Liver (tissue), 9 donors: Measurements from ENCODE around the gene GRIA1. TPM values are rescaled to one million over a fixed set of nuclear protein-coding genes. Genes with fewer than 3 reads are reported as not detected.

Source experiments
- DNase-seq: peaks from one replicate; pipeline ENCODE4 v3.0.0-alpha.2; 2017; ENCODE audit warnings: low spot score
- H3K27ac ChIP-seq, 2 donors: one replicate each; pipeline ENCODE4 v1.7.0; 2013; ENCODE audit warnings: inconsistent platforms in 2 of 2, low read length in 2 of 2, control low read depth in 1 of 2, low read depth in 1 of 2, mild to moderate bottlenecking in 1 of 2
- H3K27me3 ChIP-seq, 4 donors: one replicate each; pipeline versions ENCODE4 v1.6.1 to v1.7.0; 2013; ENCODE audit warnings: low read length in 3 of 4, inconsistent platforms in 1 of 4, mild to moderate bottlenecking in 1 of 4, moderate library complexity in 1 of 4; ENCODE audit not compliant: control insufficient read depth in 4 of 4, insufficient read depth in 4 of 4
- H3K36me3 ChIP-seq, 4 donors: one replicate each; pipeline versions ENCODE4 v1.6.1 to v1.7.0; 2013; ENCODE audit warnings: low read length in 3 of 4, mild to moderate bottlenecking in 3 of 4, low read depth in 1 of 4, moderate library complexity in 1 of 4; ENCODE audit not compliant: control insufficient read depth in 4 of 4, insufficient read depth in 3 of 4
- H3K4me1 ChIP-seq, 4 donors: one replicate each; pipeline versions ENCODE4 v1.6.1 to v1.7.0; 2013; ENCODE audit warnings: low read length in 3 of 4, mild to moderate bottlenecking in 3 of 4, moderate library complexity in 1 of 4; ENCODE audit not compliant: control insufficient read depth in 4 of 4, insufficient read depth in 4 of 4
- H3K4me3 ChIP-seq, 3 donors: one replicate each; pipeline versions ENCODE4 v1.6.1 to v1.7.0; 2013; ENCODE audit warnings: low read length in 3 of 3, control low read depth in 1 of 3, low read depth in 1 of 3, mild to moderate bottlenecking in 1 of 3
- H3K9ac ChIP-seq, 2 donors: one replicate each; pipeline ENCODE4 v1.7.0; 2013; ENCODE audit warnings: low read length in 2 of 2, mild to moderate bottlenecking in 2 of 2, moderate library complexity in 2 of 2, control low read depth in 1 of 2, low read depth in 1 of 2
- H3K9me3 ChIP-seq, 4 donors: one replicate each; pipeline versions ENCODE4 v1.6.1 to v1.7.0; 2013; ENCODE audit warnings: low read length in 3 of 4; ENCODE audit not compliant: control insufficient read depth in 4 of 4
- CTCF ChIP-seq: fragments of 150-350 bp; IDR thresholded peaks from 2 replicates; pipeline ENCODE4 v1.5.1; 2017; ENCODE audit warnings: improper control_type of control experiment, low read depth, low read length; ENCODE audit not compliant: missing input control
- EGR1 ChIP-seq, 2 donors: IDR thresholded peaks; 2 replicates each; pipeline ENCODE4 v1.6.1; 2016 to 2018; ENCODE audit warnings: antibody characterized with exemption in 2 of 2, low read depth in 2 of 2
- FOXA1 ChIP-seq: IDR thresholded peaks from 2 replicates; pipeline ENCODE4 v1.6.1; 2016; ENCODE audit warnings: antibody characterized with exemption
- FOXA2 ChIP-seq: IDR thresholded peaks from 2 replicates; pipeline ENCODE4 v1.6.1; 2016; ENCODE audit warnings: antibody characterized with exemption
- GABPA ChIP-seq, 2 donors: IDR thresholded peaks in 1 of 2; conservative IDR thresholded peaks in 1 of 2; 2 replicates each; pipeline ENCODE4 v1.6.1; 2016; ENCODE audit warnings: antibody characterized with exemption in 2 of 2, mild to moderate bottlenecking in 1 of 2, moderate library complexity in 1 of 2
- HNF4A ChIP-seq, 2 donors: conservative IDR thresholded peaks; 2 replicates each; pipeline ENCODE4 v1.6.1; 2016; ENCODE audit warnings: antibody characterized with exemption in 2 of 2, mild to moderate bottlenecking in 2 of 2
- HNF4G ChIP-seq: IDR thresholded peaks from 2 replicates; pipeline ENCODE4 v1.6.1; 2016; ENCODE audit warnings: antibody characterized with exemption
- JUND ChIP-seq, 2 donors: IDR thresholded peaks; 2 replicates each; pipeline ENCODE4 v1.6.1; 2016; ENCODE audit warnings: antibody characterized with exemption in 2 of 2
- MAX ChIP-seq: IDR thresholded peaks from 2 replicates; pipeline ENCODE4 v1.6.1; 2016; ENCODE audit warnings: antibody characterized with exemption
- NR2F2 ChIP-seq: IDR thresholded peaks from 2 replicates; pipeline ENCODE4 v1.6.1; 2016; ENCODE audit warnings: antibody characterized with exemption
- RXRA ChIP-seq, 2 donors: IDR thresholded peaks; 2 replicates each; pipeline ENCODE4 v1.6.1; 2017 to 2018; ENCODE audit warnings: antibody characterized with exemption in 2 of 2, mild to moderate bottlenecking in 1 of 2
- SP1 ChIP-seq: IDR thresholded peaks from 2 replicates; pipeline ENCODE4 v1.6.1; 2018; ENCODE audit warnings: antibody characterized with exemption, mild to moderate bottlenecking
- TAF1 ChIP-seq: conservative IDR thresholded peaks from 2 replicates; pipeline ENCODE4 v1.6.1; 2016; ENCODE audit warnings: antibody characterized with exemption, mild to moderate bottlenecking
- YY1 ChIP-seq: IDR thresholded peaks from 2 replicates; pipeline ENCODE4 v1.6.1; 2016; ENCODE audit warnings: antibody characterized with exemption, mild to moderate bottlenecking
- ZBTB33 ChIP-seq: IDR thresholded peaks from 2 replicates; pipeline ENCODE4 v1.6.1; 2016; ENCODE audit warnings: antibody characterized with exemption
- WGBS: extraction: QIAGEN DNeasy Blood & Tissue Kit; methylation state at CpG from one replicate; pipeline ENCODE4 v1.1.7; 2013; 5-methylcytosine and 5-hydroxymethylcytosine counted together
- polyA plus RNA-seq, 2 donors: library from polyadenylated mRNA; stranded (reverse) in 1 of 2; unstranded in 1 of 2; fragments of 200-250 nt in 1 of 2; fragments of >200 nt in 1 of 2; fragmentation: Nextera tagmentation in 1 of 2; extraction: Ambion mirVana in 1 of 2; gene quantifications; one replicate each; pipeline versions ENCODE4 v1.2.1 to v1.2.3, GENCODE V29; 2013 to 2015
- total RNA-seq, 2 donors: library from RNA; depleted of rRNA; stranded (reverse); fragments of >200 nt; gene quantifications; one replicate each; pipeline ENCODE4 v1.2.3, GENCODE V29; 2014
- TF ChIP-seq, protein P1 (sequence below): IDR thresholded peaks from 2 replicates; pipeline ENCODE4 v1.6.1; 2016; ENCODE audit warnings: antibody characterized with exemption
- TF ChIP-seq, protein P2 (sequence below): IDR thresholded peaks from 2 replicates; pipeline ENCODE4 v1.6.1; 2016; ENCODE audit warnings: antibody characterized with exemption, mild to moderate bottlenecking
- donor health status: healthy.
- donor health status: healthy.
- donor health status: healthy.
- donor health status: healthy.
- donor health status: healthy.

The GRIA1 gene
- total and polyA plus RNA-seq, 4 donors: 0.08 TPM; not detected in 3

DNA sequence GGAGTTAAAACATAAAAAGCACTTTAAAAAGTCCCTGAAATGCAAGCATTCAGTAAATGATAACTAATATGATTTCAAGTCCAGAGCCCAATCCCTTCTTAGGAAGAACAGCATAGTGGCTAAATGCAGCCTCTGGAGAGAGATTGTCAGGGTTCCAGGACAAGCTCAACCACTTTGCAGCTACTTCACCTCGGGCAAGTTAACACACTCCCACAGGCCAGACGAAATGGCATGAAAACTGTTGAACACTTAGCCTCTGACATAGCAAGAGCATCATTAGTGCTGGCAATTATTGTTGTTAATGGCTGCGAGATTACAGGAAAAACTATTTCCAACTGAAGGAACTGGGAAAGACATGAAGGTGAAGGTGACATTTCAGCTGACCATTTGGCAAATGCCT is 205.8 kb downstream of the GRIA1 start:
- Histone ChIP-seq H3K27ac (no peak overlapping the region), H3K27me3 (no peaks in the 10 kb centered on the region), H3K4me1 (no peaks in the 10 kb centered on the region), H3K4me3 (no peak overlapping the region), H3K9me3 (no peaks in the 10 kb centered on the region), H3K36me3 (no peaks in the 10 kb centered on the region), H3K9ac (no peak overlapping the region)
- WGBS: 74% methylated on average over 3 of the region's 3 CpGs
- DNase-seq: no peak
- TF ChIP-seq GABPA (IDR thresholded peaks at IDR 0.05 in 1 of 2, conservative IDR thresholded peaks at IDR 0.05 in 1 of 2) (no peak), HNF4A (conservative IDR thresholded peaks at IDR 0.05) (no peak), EGR1 (IDR thresholded peaks at IDR 0.05; ENCODE audit: low read depth in 2 of 2) (no peak), NR2F2 (no peak), RXRA (IDR thresholded peaks at IDR 0.05) (no peak), CTCF (no peak), JUND (IDR thresholded peaks at IDR 0.05) (no peak), ZBTB33 (no peak), YY1 (no peak), FOXA2 (no peak), MAX (no peak), SP1 (no peak), FOXA1 (no peak), TAF1 (no peak)
- TF ChIP-seq, protein P1, sequence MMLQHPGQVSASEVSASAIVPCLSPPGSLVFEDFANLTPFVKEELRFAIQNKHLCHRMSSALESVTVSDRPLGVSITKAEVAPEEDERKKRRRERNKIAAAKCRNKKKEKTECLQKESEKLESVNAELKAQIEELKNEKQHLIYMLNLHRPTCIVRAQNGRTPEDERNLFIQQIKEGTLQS: no peak
- TF ChIP-seq, protein P2, sequence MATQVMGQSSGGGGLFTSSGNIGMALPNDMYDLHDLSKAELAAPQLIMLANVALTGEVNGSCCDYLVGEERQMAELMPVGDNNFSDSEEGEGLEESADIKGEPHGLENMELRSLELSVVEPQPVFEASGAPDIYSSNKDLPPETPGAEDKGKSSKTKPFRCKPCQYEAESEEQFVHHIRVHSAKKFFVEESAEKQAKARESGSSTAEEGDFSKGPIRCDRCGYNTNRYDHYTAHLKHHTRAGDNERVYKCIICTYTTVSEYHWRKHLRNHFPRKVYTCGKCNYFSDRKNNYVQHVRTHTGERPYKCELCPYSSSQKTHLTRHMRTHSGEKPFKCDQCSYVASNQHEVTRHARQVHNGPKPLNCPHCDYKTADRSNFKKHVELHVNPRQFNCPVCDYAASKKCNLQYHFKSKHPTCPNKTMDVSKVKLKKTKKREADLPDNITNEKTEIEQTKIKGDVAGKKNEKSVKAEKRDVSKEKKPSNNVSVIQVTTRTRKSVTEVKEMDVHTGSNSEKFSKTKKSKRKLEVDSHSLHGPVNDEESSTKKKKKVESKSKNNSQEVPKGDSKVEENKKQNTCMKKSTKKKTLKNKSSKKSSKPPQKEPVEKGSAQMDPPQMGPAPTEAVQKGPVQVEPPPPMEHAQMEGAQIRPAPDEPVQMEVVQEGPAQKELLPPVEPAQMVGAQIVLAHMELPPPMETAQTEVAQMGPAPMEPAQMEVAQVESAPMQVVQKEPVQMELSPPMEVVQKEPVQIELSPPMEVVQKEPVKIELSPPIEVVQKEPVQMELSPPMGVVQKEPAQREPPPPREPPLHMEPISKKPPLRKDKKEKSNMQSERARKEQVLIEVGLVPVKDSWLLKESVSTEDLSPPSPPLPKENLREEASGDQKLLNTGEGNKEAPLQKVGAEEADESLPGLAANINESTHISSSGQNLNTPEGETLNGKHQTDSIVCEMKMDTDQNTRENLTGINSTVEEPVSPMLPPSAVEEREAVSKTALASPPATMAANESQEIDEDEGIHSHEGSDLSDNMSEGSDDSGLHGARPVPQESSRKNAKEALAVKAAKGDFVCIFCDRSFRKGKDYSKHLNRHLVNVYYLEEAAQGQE: no peak

DNA sequence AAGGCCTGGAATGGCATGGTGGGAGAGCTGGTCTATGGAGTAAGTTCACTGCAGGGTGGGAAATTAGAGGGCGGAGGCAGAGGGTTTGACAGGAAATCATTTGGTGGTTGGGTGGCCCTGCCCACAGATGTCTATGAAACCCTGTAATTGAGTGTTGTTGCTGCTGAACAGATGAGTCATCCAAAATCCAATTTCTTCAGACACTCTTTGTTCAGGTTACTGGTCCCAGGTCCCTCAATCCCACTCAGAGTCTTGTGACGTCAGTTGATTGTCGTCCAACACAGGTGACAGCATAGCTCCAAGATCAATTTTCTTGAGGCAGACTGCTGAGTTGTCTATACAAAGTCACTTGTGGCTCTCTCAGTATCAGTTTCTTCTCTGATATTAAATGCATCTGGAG is 208.6 kb downstream of the GRIA1 start:
- DNase-seq: no peak
- WGBS: 78% methylated on average over 3 of the region's 3 CpGs
- TF ChIP-seq, protein P1: no peak
- TF ChIP-seq HNF4G (no peak), HNF4A (conservative IDR thresholded peaks at IDR 0.05) (no peak)
- H3K4me3 ChIP-seq: no peak overlapping the region
- no peak overlapping the region for H3K27ac ChIP-seq
- H3K27me3 ChIP-seq: no peaks in the 10 kb centered on the region
- H3K9me3 ChIP-seq: no peaks in the 10 kb centered on the region
- H3K4me1 ChIP-seq: no peaks in the 10 kb centered on the region
- H3K36me3 ChIP-seq: no peaks in the 10 kb centered on the region
- H3K9ac ChIP-seq: no peak overlapping the region
